HEK293 (cell line): ENCODE data around the gene MXI1.

Source experiments
- CTCF ChIA-PET: fragments of 350-600 bp; formaldehyde crosslinking; extraction: SDS; loops from one replicate; lab custom pipeline; 2021; ENCODE audit warnings: antibody characterized with exemption; lab: Yijun Ruan, JAX
- POLR2A ChIA-PET: fragments of 300-600 bp; formaldehyde crosslinking; extraction: SDS; loops from one replicate; lab custom pipeline; 2020; ENCODE audit warnings: antibody characterized with exemption, inconsistent platforms; lab: Yijun Ruan, JAX
- H3K27ac ChIP-seq: fragments of 200-500 bp; sonication (Bioruptor generic); 2 replicates; pipeline ENCODE4 v1.5.1; 2014; ENCODE audit warnings: low read depth, low read length, control low read depth, inconsistent platforms; ENCODE audit errors: extremely low read depth
- H3K36me3 ChIP-seq, 2 experiments: fragments of 200-500 bp in 1 of 2; sonication (Bioruptor generic) in 1 of 2; 1 replicate in 1 of 2; 2 replicates in 1 of 2; pipeline ENCODE4 v1.5.1; 2014 to 2017; ENCODE audit warnings: inconsistent platforms in 2 of 2, low read length in 2 of 2; ENCODE audit not compliant: control insufficient read depth in 2 of 2, insufficient read depth in 1 of 2
- H3K4me1 ChIP-seq: fragments of 200-500 bp; sonication (Bioruptor generic); 2 replicates; pipeline ENCODE4 v1.5.1; 2014; ENCODE audit warnings: mild to moderate bottlenecking, low read length, inconsistent platforms; ENCODE audit not compliant: control insufficient read depth, insufficient read depth
- H3K4me3 ChIP-seq: 2 replicates; pipeline ENCODE4 v1.5.1; 2011; ENCODE audit warnings: low read depth, mild to moderate bottlenecking, control low read depth, low read length, moderate library complexity
- H3K9me3 ChIP-seq: fragments of 200-500 bp; sonication (Bioruptor generic); 2 replicates; pipeline ENCODE4 v1.5.1; 2014; ENCODE audit warnings: low read depth, low read length, inconsistent platforms; ENCODE audit not compliant: control insufficient read depth, insufficient read depth
- GLIS2 ChIP-seq: fragments of 450-650 bp; formaldehyde crosslinking; IDR thresholded peaks from 2 replicates; pipeline ENCODE4 v1.5.1; 2016; ENCODE audit warnings: missing biosample characterization, missing genetic modification characterization
- IKZF3 ChIP-seq: fragments of 450-650 bp; IDR thresholded peaks from 2 replicates; pipeline ENCODE4 v1.5.0; 2018; ENCODE audit warnings: missing biosample characterization, mild to moderate bottlenecking, missing genetic modification characterization, moderate library complexity
- ZBTB20 ChIP-seq: fragments of 450-650 bp; formaldehyde crosslinking; IDR thresholded peaks from 2 replicates; pipeline ENCODE4 v1.5.1; 2016; ENCODE audit warnings: missing biosample characterization, missing genetic modification characterization
- ZFP41 ChIP-seq: fragments of 450-650 bp; formaldehyde crosslinking; IDR thresholded peaks from 2 replicates; pipeline ENCODE4 v1.5.1; 2016; ENCODE audit warnings: missing biosample characterization, missing genetic modification characterization, borderline replicate concordance
- ZIC2 ChIP-seq: fragments of 450-650 bp; formaldehyde crosslinking; IDR thresholded peaks from 2 replicates; pipeline ENCODE4 v1.5.1; 2016; ENCODE audit warnings: missing biosample characterization, missing genetic modification characterization
- ZNF112 ChIP-seq: fragments of 450-650 bp; formaldehyde crosslinking; IDR thresholded peaks from 2 replicates; pipeline ENCODE4 v1.5.0; 2017; ENCODE audit warnings: missing biosample characterization, missing genetic modification characterization
- ZNF184 ChIP-seq: fragments of 450-650 bp; IDR thresholded peaks from 2 replicates; pipeline ENCODE4 v1.5.1; 2018; ENCODE audit warnings: missing biosample characterization, mild to moderate bottlenecking, missing genetic modification characterization
- ZNF335 ChIP-seq: fragments of 450-650 bp; formaldehyde crosslinking; conservative IDR thresholded peaks from 2 replicates; pipeline ENCODE4 v1.5.1; 2016; ENCODE audit warnings: missing biosample characterization, missing genetic modification characterization
- ZNF423 ChIP-seq: fragments of 450-650 bp; formaldehyde crosslinking; IDR thresholded peaks from 2 replicates; pipeline ENCODE4 v1.5.1; 2016; ENCODE audit warnings: missing biosample characterization, missing genetic modification characterization
- ZNF561 ChIP-seq: fragments of 450-650 bp; IDR thresholded peaks from 2 replicates; pipeline ENCODE4 v1.5.1; 2018; ENCODE audit warnings: missing biosample characterization, missing genetic modification characterization, borderline replicate concordance
- ZNF610 ChIP-seq: fragments of 450-650 bp; formaldehyde crosslinking; IDR thresholded peaks from 2 replicates; pipeline ENCODE4 v1.5.1; 2016; ENCODE audit warnings: missing biosample characterization, missing genetic modification characterization, borderline replicate concordance
- ZNF792 ChIP-seq: fragments of 450-650 bp; formaldehyde crosslinking; IDR thresholded peaks from 2 replicates; pipeline ENCODE4 v1.5.1; 2016; ENCODE audit warnings: missing biosample characterization, missing genetic modification characterization
- ZSCAN16 ChIP-seq: fragments of 450-650 bp; formaldehyde crosslinking; IDR thresholded peaks from 2 replicates; pipeline ENCODE4 v1.5.1; 2016; ENCODE audit warnings: missing biosample characterization, missing genetic modification characterization
- TF ChIP-seq, protein P1 (sequence below): sonication (generic); formaldehyde crosslinking; IDR thresholded peaks from 2 replicates; pipeline ENCODE4 v1.8.1; 2022; ENCODE audit warnings: mild to moderate bottlenecking, moderate library complexity, missing genetic modification reagents
- TF ChIP-seq, protein P2 (sequence below): fragments of 450-650 bp; formaldehyde crosslinking; IDR thresholded peaks from 2 replicates; pipeline ENCODE4 v1.5.0; 2017; ENCODE audit warnings: missing biosample characterization, missing genetic modification characterization, borderline replicate concordance
- TF ChIP-seq, protein P3 (sequence below): fragments of 450-650 bp; formaldehyde crosslinking; IDR thresholded peaks from 2 replicates; pipeline ENCODE4 v1.5.1; 2016; ENCODE audit warnings: missing biosample characterization, missing genetic modification characterization
- TF ChIP-seq, protein P4 (sequence below): fragments of 450-650 bp; formaldehyde crosslinking; IDR thresholded peaks from 2 replicates; pipeline ENCODE4 v1.5.1; 2017; ENCODE audit warnings: missing biosample characterization, missing genetic modification characterization
- TF ChIP-seq, protein P5 (sequence below): fragments of 450-650 bp; formaldehyde crosslinking; IDR thresholded peaks from 2 replicates; pipeline ENCODE4 v1.5.1; 2016; ENCODE audit warnings: missing biosample characterization, missing genetic modification characterization, borderline replicate concordance
- TF ChIP-seq, protein P6 (sequence below): fragments of 450-650 bp; formaldehyde crosslinking; IDR thresholded peaks from 2 replicates; pipeline ENCODE4 v1.5.1; 2016; ENCODE audit warnings: missing biosample characterization, missing genetic modification characterization

Gene MXI1

DNA sequence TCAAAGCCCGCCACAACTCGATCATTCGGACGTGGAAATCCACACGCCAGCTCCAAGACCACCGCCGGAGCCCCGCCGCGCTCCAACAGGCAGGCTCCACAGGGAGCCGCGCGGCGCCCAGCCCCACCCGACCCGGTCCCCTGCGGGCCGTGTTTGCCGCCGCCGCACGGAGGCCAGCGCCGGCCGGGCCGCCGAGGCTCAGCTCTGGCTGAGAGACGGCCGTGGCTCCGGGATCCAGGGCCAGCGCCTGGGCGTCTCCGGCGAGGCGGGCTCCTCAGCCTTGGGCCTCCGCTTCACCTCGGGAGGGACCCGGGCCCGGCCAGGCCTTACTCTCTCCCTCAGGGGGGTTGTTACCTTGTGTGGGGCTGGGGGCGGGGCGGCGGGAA is 97.0 kb downstream of the MXI1 start:
- CTCF ChIA-PET, result interaction anchor here (0.7 to 3.2 kb wide), 6 partner anchors 167 to 301 kb away, joined by 3 to 24 read pairs (median 6); no protein-coding TSS in a partner anchor
- Histone ChIP-seq H3K27ac (peak overlapping the region; percentile 90), H3K9me3 (no peaks in the 10 kb centered on the region), H3K4me3 (peak overlapping the region; percentile 54), H3K36me3 (peaks cover 20 to 41% of the 10 kb centered on the region in 2 experiments; a peak in 2 of 3 replicates), H3K4me1 (peaks cover 9% of the 10 kb centered on the region)
- TF ChIP-seq ZNF610 (no peak), ZNF423 (tag by site-specific recombination) (0 out of 2 replicates have a peak, but pooled peaks have one; percentile 21), ZSCAN16 (no peak), GLIS2 (tag by site-specific recombination) (peak; percentile 44; the same call in 1 of the 2 replicates), ZIC2 (peak; percentile 75; the same call in 1 of the 2 replicates), ZNF112 (tag by site-specific recombination) (no peak), ZFP41 (tag by site-specific recombination) (no peak), ZNF335 (tag by site-specific recombination) (peak; percentile 49; the same call in 1 of the 2 replicates), ZNF561 (tag by site-specific recombination) (peak; percentile 57; the same call in 1 of the 2 replicates), ZNF184 (0 out of 2 replicates have a peak, but pooled peaks have one; percentile 17), ZNF792 (tag by site-specific recombination) (no peak), IKZF3 (tag by site-specific recombination) (peak; percentile 36; the same call in 1 of the 2 replicates), ZBTB20 (tag by site-specific recombination) (no peak)
- TF ChIP-seq, protein P1, sequence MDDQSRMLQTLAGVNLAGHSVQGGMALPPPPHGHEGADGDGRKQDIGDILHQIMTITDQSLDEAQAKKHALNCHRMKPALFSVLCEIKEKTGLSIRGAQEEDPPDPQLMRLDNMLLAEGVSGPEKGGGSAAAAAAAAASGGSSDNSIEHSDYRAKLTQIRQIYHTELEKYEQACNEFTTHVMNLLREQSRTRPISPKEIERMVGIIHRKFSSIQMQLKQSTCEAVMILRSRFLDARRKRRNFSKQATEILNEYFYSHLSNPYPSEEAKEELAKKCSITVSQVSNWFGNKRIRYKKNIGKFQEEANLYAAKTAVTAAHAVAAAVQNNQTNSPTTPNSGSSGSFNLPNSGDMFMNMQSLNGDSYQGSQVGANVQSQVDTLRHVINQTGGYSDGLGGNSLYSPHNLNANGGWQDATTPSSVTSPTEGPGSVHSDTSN, result 0 out of 2 replicates have a peak, but pooled peaks have one; percentile 18
- TF ChIP-seq, protein P2, sequence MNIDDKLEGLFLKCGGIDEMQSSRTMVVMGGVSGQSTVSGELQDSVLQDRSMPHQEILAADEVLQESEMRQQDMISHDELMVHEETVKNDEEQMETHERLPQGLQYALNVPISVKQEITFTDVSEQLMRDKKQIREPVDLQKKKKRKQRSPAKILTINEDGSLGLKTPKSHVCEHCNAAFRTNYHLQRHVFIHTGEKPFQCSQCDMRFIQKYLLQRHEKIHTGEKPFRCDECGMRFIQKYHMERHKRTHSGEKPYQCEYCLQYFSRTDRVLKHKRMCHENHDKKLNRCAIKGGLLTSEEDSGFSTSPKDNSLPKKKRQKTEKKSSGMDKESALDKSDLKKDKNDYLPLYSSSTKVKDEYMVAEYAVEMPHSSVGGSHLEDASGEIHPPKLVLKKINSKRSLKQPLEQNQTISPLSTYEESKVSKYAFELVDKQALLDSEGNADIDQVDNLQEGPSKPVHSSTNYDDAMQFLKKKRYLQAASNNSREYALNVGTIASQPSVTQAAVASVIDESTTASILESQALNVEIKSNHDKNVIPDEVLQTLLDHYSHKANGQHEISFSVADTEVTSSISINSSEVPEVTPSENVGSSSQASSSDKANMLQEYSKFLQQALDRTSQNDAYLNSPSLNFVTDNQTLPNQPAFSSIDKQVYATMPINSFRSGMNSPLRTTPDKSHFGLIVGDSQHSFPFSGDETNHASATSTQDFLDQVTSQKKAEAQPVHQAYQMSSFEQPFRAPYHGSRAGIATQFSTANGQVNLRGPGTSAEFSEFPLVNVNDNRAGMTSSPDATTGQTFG (tag by site-specific recombination), result no peak
- TF ChIP-seq, protein P3, sequence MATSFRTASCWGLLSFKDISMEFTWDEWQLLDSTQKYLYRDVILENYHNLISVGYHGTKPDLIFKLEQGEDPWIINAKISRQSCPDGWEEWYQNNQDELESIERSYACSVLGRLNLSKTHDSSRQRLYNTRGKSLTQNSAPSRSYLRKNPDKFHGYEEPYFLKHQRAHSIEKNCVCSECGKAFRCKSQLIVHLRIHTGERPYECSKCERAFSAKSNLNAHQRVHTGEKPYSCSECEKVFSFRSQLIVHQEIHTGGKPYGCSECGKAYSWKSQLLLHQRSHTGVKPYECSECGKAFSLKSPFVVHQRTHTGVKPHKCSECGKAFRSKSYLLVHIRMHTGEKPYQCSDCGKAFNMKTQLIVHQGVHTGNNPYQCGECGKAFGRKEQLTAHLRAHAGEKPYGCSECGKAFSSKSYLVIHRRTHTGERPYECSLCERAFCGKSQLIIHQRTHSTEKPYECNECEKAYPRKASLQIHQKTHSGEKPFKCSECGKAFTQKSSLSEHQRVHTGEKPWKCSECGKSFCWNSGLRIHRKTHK, result no peak
- TF ChIP-seq, protein P4, sequence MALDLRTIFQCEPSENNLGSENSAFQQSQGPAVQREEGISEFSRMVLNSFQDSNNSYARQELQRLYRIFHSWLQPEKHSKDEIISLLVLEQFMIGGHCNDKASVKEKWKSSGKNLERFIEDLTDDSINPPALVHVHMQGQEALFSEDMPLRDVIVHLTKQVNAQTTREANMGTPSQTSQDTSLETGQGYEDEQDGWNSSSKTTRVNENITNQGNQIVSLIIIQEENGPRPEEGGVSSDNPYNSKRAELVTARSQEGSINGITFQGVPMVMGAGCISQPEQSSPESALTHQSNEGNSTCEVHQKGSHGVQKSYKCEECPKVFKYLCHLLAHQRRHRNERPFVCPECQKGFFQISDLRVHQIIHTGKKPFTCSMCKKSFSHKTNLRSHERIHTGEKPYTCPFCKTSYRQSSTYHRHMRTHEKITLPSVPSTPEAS (tag by site-specific recombination), result no peak
- TF ChIP-seq, protein P5, sequence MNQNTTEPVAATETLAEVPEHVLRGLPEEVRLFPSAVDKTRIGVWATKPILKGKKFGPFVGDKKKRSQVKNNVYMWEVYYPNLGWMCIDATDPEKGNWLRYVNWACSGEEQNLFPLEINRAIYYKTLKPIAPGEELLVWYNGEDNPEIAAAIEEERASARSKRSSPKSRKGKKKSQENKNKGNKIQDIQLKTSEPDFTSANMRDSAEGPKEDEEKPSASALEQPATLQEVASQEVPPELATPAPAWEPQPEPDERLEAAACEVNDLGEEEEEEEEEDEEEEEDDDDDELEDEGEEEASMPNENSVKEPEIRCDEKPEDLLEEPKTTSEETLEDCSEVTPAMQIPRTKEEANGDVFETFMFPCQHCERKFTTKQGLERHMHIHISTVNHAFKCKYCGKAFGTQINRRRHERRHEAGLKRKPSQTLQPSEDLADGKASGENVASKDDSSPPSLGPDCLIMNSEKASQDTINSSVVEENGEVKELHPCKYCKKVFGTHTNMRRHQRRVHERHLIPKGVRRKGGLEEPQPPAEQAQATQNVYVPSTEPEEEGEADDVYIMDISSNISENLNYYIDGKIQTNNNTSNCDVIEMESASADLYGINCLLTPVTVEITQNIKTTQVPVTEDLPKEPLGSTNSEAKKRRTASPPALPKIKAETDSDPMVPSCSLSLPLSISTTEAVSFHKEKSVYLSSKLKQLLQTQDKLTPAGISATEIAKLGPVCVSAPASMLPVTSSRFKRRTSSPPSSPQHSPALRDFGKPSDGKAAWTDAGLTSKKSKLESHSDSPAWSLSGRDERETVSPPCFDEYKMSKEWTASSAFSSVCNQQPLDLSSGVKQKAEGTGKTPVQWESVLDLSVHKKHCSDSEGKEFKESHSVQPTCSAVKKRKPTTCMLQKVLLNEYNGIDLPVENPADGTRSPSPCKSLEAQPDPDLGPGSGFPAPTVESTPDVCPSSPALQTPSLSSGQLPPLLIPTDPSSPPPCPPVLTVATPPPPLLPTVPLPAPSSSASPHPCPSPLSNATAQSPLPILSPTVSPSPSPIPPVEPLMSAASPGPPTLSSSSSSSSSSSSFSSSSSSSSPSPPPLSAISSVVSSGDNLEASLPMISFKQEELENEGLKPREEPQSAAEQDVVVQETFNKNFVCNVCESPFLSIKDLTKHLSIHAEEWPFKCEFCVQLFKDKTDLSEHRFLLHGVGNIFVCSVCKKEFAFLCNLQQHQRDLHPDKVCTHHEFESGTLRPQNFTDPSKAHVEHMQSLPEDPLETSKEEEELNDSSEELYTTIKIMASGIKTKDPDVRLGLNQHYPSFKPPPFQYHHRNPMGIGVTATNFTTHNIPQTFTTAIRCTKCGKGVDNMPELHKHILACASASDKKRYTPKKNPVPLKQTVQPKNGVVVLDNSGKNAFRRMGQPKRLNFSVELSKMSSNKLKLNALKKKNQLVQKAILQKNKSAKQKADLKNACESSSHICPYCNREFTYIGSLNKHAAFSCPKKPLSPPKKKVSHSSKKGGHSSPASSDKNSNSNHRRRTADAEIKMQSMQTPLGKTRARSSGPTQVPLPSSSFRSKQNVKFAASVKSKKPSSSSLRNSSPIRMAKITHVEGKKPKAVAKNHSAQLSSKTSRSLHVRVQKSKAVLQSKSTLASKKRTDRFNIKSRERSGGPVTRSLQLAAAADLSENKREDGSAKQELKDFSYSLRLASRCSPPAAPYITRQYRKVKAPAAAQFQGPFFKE (tag by site-specific recombination), result no peak
- TF ChIP-seq, protein P6, sequence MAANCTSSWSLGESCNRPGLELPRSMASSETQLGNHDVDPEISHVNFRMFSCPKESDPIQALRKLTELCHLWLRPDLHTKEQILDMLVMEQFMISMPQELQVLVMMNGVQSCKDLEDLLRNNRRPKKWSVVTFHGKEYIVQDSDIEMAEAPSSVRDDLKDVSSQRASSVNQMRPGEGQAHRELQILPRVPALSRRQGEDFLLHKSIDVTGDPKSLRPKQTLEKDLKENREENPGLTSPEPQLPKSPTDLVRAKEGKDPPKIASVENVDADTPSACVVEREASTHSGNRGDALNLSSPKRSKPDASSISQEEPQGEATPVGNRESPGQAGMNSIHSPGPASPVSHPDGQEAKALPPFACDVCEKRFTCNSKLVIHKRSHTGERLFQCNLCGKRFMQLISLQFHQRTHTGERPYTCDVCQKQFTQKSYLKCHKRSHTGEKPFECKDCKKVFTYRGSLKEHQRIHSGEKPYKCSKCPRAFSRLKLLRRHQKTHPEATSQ (tag by site-specific recombination), result no peak
- POLR2A ChIA-PET, result interaction anchor here (0.6 to 1.2 kb wide), 11 partner anchors 24 to 498 kb away, joined by 3 to 10 read pairs (median 4); partner anchors contain the start of gene RBM20
